K562 (cell line): ENCODE measurements around the gene TSPAN11. TPM values are rescaled to one million over a fixed set of nuclear protein-coding genes. Genes with fewer than 3 reads are reported as not detected.

ENCODE experiments used
- ATAC-seq: fragments of 200-7000 bp; cut with Tn5 transposase; 3 replicates; pipeline ENCODE4 v1.9.1; 2020; ENCODE audit warnings: moderate library complexity
- BruUV-seq: library from RNA; stranded (reverse); fragments of 400-500 nt; replicated peaks from 2 replicates; lab custom pipeline; 2021; lab: Mats Ljungman, UMichigan
- CTCF ChIA-PET: fragments of 300-600 bp; formaldehyde crosslinking; extraction: SDS; loops from one replicate; lab custom pipeline; 2021; ENCODE audit warnings: low intra/inter-chr PET ratio; lab: Yijun Ruan, JAX
- POLR2A ChIA-PET: fragments of 300-600, 350-650 bp; sonication (Branson Sonifier 250); formaldehyde crosslinking; extraction: SDS; loops from one replicate; lab custom pipeline; 2021; ENCODE audit warnings: antibody characterized with exemption, inconsistent platforms; lab: Yijun Ruan, JAX
- DNase-seq, 4 experiments: peaks; one replicate each; pipeline versions ENCODE4 v3.0.0 to v3.0.0-alpha.2; 2011 to 2018; ENCODE audit warnings: low spot score in 3 of 4, mixed read lengths in 3 of 4; ENCODE audit errors: extremely low read depth in 1 of 4
- FAIRE-seq: peaks from 2 replicates; lab custom pipeline; 2011; peaks lifted over from hg19 to GRCh38; lab: Jason Lieb, UNC
- H2AFZ ChIP-seq: 2 replicates; pipeline ENCODE4 v1.6.0; 2011; ENCODE audit warnings: low read depth, low read length, control low read depth, inconsistent platforms
- H3K27ac ChIP-seq: fragments of 200-600 bp; 3 replicates; pipeline ENCODE4 v1.8.0; 2011; ENCODE audit warnings: low read depth, mild to moderate bottlenecking, control low read depth, inconsistent platforms, low read length, moderate library complexity, mixed read lengths; ENCODE audit errors: extremely low read depth
- H3K27me3 ChIP-seq, 2 experiments: fragments of 300-600 bp in 1 of 2; 2 replicates in 1 of 2; 3 replicates in 1 of 2; pipeline versions ENCODE4 v1.6.0 to v1.8.0; 2011; ENCODE audit warnings: inconsistent platforms in 2 of 2, low read length in 2 of 2, mild to moderate bottlenecking in 1 of 2, mixed read lengths in 1 of 2, moderate library complexity in 1 of 2; ENCODE audit not compliant: control insufficient read depth in 2 of 2, insufficient read depth in 2 of 2
- H3K36me3 ChIP-seq: fragments of 300-600 bp; 3 replicates; pipeline ENCODE4 v1.8.0; 2011; ENCODE audit warnings: mild to moderate bottlenecking, low read length, inconsistent platforms; ENCODE audit not compliant: control insufficient read depth, insufficient read depth
- H3K4me1 ChIP-seq, 2 experiments: fragments of 200-600 bp in 1 of 2; replicated peaks in 1 of 2; 2 replicates in 1 of 2; 3 replicates in 1 of 2; pipeline versions ENCODE4 v1.5.1 to v1.8.0; 2011; ENCODE audit warnings: inconsistent platforms in 2 of 2, low read length in 2 of 2, mild to moderate bottlenecking in 1 of 2, mixed read lengths in 1 of 2, moderate library complexity in 1 of 2; ENCODE audit not compliant: control insufficient read depth in 2 of 2, insufficient read depth in 2 of 2
- H3K4me2 ChIP-seq: 2 replicates; pipeline ENCODE4 v1.6.1; 2011; ENCODE audit warnings: low read length, control low read depth, inconsistent platforms, mixed read lengths; ENCODE audit not compliant: insufficient read depth
- H3K4me3 ChIP-seq: fragments of 200-600 bp; sonication (generic), shearing (Covaris generic); 2 replicates; pipeline ENCODE4 v1.5.1; 2016; ENCODE audit warnings: control low read depth, inconsistent platforms
- H3K79me2 ChIP-seq: fragments of 200-600 bp; 3 replicates; pipeline ENCODE4 v1.8.0; 2011; ENCODE audit warnings: low read length, inconsistent platforms; ENCODE audit not compliant: control insufficient read depth, insufficient read depth
- H3K9ac ChIP-seq, 2 experiments: 2 replicates each; pipeline versions ENCODE4 v1.6.0 to v1.6.1; 2011; ENCODE audit warnings: low read depth in 2 of 2, low read length in 2 of 2, control low read depth in 1 of 2, inconsistent platforms in 1 of 2, mild to moderate bottlenecking in 1 of 2, mixed read lengths in 1 of 2; ENCODE audit not compliant: insufficient read depth in 1 of 2
- H3K9me1 ChIP-seq: one replicate; pipeline ENCODE4 v1.6.0; 2011; ENCODE audit warnings: inconsistent platforms, mild to moderate bottlenecking, low read length, moderate library complexity; ENCODE audit not compliant: control insufficient read depth, insufficient read depth
- H3K9me3 ChIP-seq: replicated peaks from 2 replicates; pipeline ENCODE4 v1.5.1; 2011; ENCODE audit warnings: low read depth, low read length, inconsistent platforms; ENCODE audit not compliant: control insufficient read depth, insufficient read depth
- H4K20me1 ChIP-seq: replicated peaks from 2 replicates; pipeline ENCODE4 v1.6.1; 2011; ENCODE audit warnings: low read length, inconsistent platforms, mixed read lengths; ENCODE audit not compliant: control insufficient read depth, insufficient read depth
- CREM ChIP-seq: IDR thresholded peaks from 2 replicates; pipeline ENCODE4 v1.6.1; 2014; ENCODE audit warnings: antibody characterized with exemption, low read depth
- RFX7 ChIP-seq: fragments of 250-450 bp; sonication (Bioruptor Pico); IDR thresholded peaks from 2 replicates; pipeline ENCODE4 v1.5.1; 2021; ENCODE audit warnings: mild to moderate bottlenecking
- WGBS: fragments of 100-300 bp; shearing (Covaris generic); methylation state at CpG from one replicate; pipeline ENCODE4 v1.1.6; 2016; ENCODE audit warnings: low coverage, mixed read lengths; ENCODE audit not compliant: insufficient coverage; ENCODE audit errors: missing lambda C conversion rate; 5-methylcytosine and 5-hydroxymethylcytosine counted together
- in situ Hi-C: fragments of 300-500 bp; cut with MboI; formaldehyde crosslinking; loops from 4 replicates; pipeline ENCODE4 v1.15.0; 2018; ENCODE audit warnings: inconsistent platforms, mixed read lengths
- intact Hi-C: fragments of 100-400 bp; cut with micrococcal nuclease; formaldehyde crosslinking; loops from 2 replicates; pipeline ENCODE4 v1.14.2; 2022
- polyA plus RNA-seq, 8 experiments: library from polyadenylated mRNA; depleted of rRNA in 4 of 8; stranded (reverse) in 5 of 8; unstranded in 3 of 8; fragments of >200 nt; fragmentation: Nextera tagmentation in 2 of 8; fragmentation: Illumina TruSeq in 1 of 8; extraction: Ambion mirVana in 2 of 8; extraction: Trizol in 1 of 8; gene quantifications; 2 replicates each; pipeline versions ENCODE4 v1.2.1 to v1.2.3, GENCODE V29; 2011 to 2014; ENCODE audit warnings: inconsistent platforms in 1 of 8, missing spikeins in 1 of 8
- total RNA-seq, 7 experiments: library from RNA; depleted of rRNA in 6 of 7; stranded (reverse); fragments of >200 nt in 6 of 7; fragmentation: Illumina TruSeq in 2 of 7; extraction: Trizol in 2 of 7; gene quantifications; 2 replicates each; pipeline versions ENCODE4 v1.2.1 to v1.2.3, GENCODE V29; 2011 to 2021; ENCODE audit warnings: low replicate concordance in 1 of 7
- TF ChIP-seq, protein P1 (sequence below), 2 experiments: fragments of 450-650 bp in 1 of 2; sonication (generic) in 1 of 2; formaldehyde crosslinking in 1 of 2; IDR thresholded peaks; 2 replicates each; pipeline versions ENCODE4 v1.7.1 to v1.9.0; 2016 to 2022; ENCODE audit warnings: inconsistent platforms in 1 of 2, mild to moderate bottlenecking in 1 of 2, missing genetic modification reagents in 1 of 2

Gene TSPAN11
- total and polyA plus RNA-seq, 9 of the 15 experiments (the other 6 are each of a cell fraction or from before 2014, with no cell fraction given) = not detected

DNA sequence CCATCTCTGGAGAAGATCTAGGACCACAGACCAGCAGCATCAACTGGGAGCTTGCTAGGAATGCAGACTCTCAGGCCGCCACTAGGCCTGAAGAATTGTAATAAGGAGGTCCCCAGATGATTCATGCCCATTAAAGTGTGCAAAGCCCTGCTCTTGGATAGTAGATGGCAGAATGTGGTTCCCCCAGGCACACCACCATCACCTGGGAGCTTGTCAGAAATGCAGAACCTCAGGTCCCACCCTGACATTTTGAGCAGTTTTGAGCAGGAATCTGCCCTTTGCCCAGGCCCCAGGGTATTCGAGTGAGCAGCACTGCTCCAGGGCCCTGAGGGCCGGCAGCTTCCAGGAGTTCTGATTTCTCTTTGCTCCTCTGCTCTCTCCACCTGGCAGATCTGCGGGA is 64.9 kb downstream of the TSPAN11 start:
- H3K4me2 ChIP-seq = no peak overlapping the region
- no peaks in the 10 kb centered on the region for H3K4me1 ChIP-seq
- 0% methylated on average over 4 of the region's 4 CpGs for WGBS
- POLR2A ChIA-PET = interaction anchor here (0.9 kb wide), 1 partner anchor 9 kb away, joined by 4 read pairs; no protein-coding TSS in a partner anchor
- no peaks in the 10 kb centered on the region for H3K79me2 ChIP-seq
- BruUV-seq = no TSS peak
- in situ Hi-C loops = no loop called here
- 0 out of 2 replicates have a peak, but pooled peaks cover 7% of the 10 kb centered on the region for H4K20me1 ChIP-seq
- H3K4me3 ChIP-seq = no peak overlapping the region
- H2AFZ ChIP-seq = no peak overlapping the region
- CTCF ChIA-PET = no interaction called here
- intact Hi-C loops = no loop called here
- TF ChIP-seq, protein P1, sequence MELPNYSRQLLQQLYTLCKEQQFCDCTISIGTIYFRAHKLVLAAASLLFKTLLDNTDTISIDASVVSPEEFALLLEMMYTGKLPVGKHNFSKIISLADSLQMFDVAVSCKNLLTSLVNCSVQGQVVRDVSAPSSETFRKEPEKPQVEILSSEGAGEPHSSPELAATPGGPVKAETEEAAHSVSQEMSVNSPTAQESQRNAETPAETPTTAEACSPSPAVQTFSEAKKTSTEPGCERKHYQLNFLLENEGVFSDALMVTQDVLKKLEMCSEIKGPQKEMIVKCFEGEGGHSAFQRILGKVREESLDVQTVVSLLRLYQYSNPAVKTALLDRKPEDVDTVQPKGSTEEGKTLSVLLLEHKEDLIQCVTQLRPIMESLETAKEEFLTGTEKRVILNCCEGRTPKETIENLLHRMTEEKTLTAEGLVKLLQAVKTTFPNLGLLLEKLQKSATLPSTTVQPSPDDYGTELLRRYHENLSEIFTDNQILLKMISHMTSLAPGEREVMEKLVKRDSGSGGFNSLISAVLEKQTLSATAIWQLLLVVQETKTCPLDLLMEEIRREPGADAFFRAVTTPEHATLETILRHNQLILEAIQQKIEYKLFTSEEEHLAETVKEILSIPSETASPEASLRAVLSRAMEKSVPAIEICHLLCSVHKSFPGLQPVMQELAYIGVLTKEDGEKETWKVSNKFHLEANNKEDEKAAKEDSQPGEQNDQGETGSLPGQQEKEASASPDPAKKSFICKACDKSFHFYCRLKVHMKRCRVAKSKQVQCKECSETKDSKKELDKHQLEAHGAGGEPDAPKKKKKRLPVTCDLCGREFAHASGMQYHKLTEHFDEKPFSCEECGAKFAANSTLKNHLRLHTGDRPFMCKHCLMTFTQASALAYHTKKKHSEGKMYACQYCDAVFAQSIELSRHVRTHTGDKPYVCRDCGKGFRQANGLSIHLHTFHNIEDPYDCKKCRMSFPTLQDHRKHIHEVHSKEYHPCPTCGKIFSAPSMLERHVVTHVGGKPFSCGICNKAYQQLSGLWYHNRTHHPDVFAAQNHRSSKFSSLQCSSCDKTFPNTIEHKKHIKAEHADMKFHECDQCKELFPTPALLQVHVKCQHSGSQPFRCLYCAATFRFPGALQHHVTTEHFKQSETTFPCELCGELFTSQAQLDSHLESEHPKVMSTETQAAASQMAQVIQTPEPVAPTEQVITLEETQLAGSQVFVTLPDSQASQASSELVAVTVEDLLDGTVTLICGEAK (IDR thresholded peaks at IDR 0.05) = no peak
- TF ChIP-seq, protein P1 (CRISPR knock-in tag; IDR thresholded peaks at IDR 0.05) = no peak
- TF ChIP-seq RFX7 (CRISPR knock-in tag) = no peak
- TF ChIP-seq CREM = no peak
- peaks cover 4 to 84% of the 10 kb centered on the region in 2 experiments; a peak in 4 of 5 replicates for H3K27me3 ChIP-seq
- no peaks in the 10 kb centered on the region for H3K9me1 ChIP-seq
- no peaks in the 10 kb centered on the region for H3K36me3 ChIP-seq
- FAIRE-seq = no peak
- no peak for ATAC-seq
- no peak overlapping the region for H3K27ac ChIP-seq
- no peak for DNase-seq
- H3K9me3 ChIP-seq = no peaks in the 10 kb centered on the region
- no peak overlapping the region for H3K9ac ChIP-seq
